ENCODE measurements around the gene ASTL.
"Not testable (repeated sequence)": the region's sequence is repeated elsewhere in the genome, so short reads cannot be mapped to it uniquely, and the experiment has no call there.

Gene ASTL

DNA sequence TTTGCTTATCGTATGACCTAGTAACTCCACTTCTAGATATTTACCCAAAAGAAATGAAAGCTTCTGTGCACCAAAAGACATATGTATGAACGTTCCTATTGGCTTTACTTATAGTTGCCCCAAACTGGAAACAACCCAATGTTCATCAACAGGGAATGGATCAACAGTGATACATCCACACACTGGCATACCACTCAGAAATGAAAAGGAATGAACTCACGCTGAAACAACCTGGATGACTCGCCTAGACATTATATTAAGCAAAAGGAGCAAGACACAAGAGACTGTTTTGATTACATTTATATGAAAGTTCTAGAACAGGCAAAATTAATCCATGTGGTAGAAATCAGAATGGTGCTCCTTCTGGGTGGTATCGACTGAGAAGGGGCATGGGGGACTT, 40.9 kb downstream of the ASTL start:
- no peak for DNase-seq

DNA sequence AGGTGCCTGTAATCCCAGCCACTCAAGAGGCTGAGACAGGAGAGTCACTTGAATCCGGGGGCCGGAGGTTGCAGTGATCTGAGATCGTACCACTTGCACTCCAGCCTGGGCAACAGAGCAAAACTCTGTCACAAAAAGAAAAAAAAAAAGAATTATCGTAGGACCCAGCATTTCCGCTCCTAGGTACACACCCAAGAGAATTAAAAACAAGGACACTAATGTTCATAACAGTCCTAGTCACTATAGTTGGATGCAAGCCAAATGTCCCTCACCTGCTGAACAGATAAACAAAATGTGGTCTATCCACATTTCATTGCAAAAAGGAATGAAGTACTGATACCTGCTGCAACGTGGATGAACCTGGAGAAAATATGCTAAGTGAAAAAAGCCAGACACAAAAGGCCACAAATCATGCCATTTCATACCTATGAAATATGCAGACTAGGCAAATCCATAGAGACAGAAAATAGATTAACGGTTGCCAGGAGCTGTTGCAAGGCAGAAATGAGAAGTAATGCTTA, 43.1 kb downstream of the ASTL start:
- no peak for DNase-seq

DNA sequence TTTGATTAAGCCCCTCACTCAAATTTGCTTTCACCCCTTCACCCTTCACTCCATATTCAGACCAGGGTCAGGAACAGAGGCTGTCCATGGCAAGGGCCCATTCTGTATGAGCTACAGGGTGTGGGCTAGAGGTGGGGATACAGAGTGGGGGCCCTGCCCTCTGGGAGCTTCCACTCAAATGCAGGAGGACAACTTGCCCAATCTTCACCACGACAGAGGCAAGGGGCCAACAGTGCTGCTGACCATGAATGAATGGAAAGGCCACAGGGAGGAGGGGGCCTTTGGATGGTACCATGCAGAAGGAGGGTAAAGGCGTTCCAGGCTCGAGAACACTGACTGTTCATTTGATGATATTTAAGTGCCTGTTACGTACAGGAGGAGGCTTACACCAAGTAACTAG, 44.8 kb downstream of the ASTL start:
- no peak for DNase-seq

DNA sequence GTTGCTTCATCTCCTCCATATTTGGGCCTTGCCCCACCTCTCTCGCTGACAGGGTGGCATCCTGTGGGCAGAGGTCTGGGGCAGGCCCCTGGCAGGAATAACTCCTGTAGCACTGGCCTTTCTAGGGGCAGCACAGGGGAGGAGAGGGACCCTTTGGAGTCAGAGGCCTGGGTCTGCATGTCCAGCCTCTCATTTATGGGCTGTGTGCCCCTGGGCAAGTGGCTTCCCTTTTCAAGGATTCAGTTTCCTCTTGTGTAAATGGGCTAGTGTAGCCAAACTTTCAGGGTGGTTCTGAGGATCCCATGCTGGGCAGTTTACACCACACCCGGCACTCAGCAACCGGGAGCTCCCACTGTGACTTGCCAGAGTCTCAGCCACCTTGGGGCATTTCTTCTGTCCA, 45.4 kb downstream of the ASTL start:
- DNase-seq: no peak

DNA sequence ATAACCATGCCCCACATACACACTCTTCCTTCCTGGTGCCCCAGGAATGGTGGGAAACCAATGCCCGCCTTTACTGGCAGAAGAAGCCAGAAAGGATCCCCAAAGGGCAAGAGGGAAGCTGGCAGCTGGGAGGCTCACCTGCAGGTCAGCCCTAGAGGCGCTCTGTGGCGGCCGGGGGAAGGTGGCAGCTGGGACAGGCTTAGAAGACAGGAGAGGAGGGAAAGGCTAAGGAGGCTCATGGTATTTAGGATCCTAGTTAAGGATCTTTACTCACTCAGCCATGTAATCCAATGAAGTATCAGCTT, 45.8 kb downstream of the ASTL start:
- peak; percentile 65 for DNase-seq

DNA sequence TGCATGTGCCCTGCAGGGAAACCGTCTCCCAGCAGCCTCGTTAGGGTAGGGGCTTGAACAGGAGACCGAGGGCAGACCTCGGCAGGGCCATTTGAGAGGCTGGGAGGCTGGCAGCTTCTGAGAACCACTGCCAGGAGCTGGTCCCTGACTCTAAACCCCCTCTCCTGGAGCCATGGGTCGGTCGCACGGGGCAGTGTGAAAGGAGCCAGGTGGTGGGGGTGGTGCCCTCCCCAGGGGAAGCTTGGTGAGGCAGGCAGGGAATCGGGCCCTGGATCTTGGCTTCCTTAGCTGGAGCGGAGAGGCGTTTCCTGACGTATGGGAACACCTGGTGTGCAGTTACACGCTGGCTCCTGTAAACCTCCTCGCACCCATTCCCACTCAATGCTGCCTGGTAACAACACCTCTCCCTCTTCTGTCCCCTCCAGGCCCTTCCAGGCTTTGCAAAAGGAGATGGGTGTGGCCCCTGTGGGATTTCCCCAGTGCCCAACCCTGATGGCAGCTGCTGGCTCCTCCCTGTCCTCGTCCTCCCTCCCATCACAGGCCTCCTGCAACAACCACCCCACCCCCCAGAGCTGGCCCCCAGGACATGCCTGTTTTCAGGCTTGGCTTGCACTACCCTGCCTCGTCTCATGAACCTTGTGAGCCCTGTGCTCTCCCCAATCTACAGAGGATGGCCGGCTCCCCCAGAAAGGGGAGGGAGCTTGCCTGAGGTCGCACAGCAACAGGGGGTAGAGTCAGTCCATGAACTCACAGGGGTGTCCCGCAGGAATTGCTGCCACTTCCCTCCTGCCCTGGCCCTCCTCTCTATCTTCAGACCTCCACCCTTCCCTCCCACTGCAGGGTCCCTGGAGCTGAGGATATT, 46.4 kb downstream of the ASTL start:
- DNase-seq: no peak

DNA sequence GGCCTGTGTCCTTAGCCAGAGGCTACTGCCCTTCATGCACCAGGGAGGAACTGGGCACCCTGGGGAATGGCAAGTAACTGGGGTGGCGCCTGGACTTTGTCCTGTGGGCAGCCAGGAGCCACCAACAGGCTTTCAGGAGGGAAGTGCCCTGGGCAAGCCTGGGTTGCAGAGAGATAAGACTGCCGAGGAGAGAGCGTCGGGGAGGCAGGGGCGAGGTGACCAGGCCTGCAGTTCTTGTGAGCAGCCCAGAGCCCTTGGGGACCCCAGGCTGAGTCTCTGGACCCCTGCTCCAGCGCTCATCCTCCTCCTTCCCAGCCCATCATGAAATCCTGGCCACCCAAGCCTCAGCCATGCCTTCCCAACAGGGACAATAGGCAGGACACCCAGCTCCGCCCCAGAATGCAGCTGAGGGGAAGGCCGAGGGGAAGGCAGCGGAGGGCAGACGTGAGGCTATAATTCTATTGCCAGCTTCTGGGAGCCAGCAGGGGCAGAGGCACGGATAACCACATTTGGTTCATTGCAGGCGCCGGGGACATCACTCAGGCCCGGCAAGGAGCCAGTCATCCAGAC, 47.1 kb downstream of the ASTL start:
- no peak for DNase-seq

DNA sequence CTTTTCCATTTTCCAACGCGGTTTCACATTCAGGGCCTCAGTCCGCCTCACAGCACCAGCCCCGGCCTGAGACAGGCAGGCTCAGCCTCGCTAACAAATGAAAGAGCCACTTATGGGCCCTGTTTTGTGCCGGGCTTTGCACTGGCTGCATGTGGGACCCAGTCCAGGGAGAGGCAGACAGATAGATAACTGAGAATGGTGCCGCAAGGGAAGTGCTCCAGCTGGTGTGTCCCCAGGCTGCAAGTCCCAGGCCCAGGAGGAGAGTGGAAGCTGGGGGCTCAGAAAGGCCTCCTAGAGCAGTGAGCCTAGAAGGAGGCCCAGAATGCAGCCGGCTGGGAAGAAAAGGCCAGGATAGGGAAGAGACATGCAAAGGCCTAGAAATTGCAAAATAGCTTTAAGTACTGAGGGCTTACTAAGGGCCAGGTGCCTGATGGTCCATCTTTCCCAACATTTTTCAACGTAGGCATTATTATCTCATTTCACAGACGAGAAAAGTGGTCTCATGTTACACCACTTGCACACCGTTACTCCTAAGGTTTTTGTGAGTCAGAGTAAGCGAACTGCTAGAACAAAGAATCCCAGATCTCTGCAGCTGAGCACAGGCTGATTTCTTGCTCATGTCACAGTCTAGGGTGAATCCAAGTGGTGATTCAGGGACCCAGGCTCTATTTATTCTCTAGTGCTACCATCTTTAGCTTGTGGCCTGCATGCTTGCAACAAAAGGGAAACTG, 47.9 kb downstream of the ASTL start:
- DNase-seq: no peak

DNA sequence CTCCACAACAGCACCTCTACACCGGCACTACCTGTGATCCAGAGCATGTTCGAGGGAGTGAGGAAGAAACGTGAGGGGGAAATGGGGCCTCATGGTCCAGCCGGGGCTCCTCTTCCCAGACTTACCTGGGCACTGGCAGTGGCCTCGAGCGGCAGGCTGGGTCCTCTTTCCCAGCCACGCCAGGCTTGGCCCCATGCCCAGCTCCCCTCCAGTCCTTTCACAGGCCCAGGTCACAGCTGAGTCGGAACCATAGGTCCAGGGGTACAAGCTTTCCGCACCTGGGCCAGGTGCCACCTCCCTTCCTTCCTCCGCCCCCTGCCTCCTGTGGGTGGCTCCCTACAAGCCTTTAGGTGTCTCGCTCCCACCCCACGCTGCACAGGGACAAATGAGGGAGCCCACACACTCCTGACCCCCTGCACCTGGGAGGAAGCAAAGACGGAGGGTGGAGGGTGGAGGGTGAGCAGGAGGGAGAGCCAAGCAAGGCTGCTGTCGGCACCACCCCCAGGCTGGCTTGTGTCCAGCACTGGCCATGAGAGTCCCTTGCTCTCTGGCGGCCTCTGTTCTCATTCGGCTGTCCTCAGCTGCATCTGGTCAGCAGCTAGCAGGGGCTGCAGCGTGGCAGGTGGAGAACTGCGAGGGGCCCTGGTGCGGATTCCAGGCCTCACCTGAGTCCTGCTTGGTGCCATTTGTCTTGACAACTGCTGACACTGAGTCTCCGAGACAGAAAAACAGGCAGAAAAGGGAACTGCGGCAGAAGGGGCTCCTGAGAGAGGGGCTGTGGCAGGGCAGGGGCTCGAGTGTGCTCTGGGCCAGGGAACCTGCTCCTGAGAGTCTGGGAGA, 48.7 kb downstream of the ASTL start:
- no peak for DNase-seq

DNA sequence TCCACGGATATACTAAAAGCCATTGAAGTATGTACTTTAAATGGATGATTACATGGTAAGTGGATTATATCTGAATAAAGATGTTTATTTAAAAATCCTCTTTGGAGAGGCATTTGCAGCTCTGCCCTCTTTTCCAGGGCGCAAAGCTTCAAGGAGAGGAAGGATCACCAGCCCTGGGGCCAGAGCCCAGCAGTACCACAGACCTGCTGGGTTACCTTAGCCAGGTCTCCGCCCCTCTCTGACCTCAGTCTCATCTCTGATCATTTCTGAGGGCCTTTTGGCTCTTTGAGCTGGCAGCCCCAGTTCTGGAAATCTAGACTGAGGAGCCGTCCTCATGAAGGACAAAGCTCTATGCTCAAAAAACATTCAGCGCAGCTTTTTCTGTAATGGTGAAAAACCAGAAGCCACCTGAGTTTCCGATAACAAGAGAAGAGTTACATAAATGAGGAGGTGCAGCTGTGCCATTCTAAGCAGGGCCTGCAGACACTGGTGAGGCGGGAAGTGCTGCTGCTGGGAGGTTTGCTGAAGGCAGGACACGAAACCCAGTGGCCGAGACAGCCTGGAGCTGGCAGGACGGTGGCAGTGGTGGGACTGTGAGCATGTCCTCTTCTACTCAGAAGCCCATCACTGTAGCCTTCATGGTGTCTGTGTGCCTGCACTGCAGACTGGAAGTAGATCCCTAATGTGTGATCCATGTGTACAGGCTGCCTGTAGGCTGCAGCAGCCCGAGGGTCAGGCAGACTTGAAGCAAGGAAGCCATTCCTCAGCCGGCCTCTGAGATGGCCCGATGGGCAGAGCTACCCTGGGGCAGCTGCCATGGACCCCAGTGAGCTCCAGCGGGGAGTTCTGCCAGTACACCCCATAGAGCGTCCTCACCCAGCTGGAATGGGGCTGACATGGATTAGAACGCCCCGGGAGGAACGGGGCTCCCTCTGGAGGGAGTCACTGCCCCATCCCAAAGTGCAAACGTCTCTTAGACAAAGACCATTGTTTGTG, 49.7 kb downstream of the ASTL start:
- no peak for DNase-seq

DNA sequence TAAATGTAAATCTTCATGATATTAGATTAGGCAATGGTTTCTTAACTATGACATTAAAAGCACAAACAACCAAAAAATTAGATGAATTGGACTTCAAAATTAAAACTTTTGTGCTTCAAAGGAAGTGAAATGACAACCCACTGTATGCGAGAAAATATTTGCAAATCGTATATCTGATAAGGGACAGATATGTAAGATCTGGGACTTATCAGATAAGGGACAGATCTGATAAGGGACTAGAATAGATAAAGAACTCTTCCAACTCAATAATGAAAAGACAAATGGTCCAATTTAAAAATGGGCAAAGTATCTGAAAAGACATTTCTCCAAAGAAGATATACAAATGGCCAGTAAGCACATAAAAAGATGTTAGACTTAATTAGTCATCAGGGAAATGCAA, 51.2 kb downstream of the ASTL start:
- DNase-seq: no peak

DNA sequence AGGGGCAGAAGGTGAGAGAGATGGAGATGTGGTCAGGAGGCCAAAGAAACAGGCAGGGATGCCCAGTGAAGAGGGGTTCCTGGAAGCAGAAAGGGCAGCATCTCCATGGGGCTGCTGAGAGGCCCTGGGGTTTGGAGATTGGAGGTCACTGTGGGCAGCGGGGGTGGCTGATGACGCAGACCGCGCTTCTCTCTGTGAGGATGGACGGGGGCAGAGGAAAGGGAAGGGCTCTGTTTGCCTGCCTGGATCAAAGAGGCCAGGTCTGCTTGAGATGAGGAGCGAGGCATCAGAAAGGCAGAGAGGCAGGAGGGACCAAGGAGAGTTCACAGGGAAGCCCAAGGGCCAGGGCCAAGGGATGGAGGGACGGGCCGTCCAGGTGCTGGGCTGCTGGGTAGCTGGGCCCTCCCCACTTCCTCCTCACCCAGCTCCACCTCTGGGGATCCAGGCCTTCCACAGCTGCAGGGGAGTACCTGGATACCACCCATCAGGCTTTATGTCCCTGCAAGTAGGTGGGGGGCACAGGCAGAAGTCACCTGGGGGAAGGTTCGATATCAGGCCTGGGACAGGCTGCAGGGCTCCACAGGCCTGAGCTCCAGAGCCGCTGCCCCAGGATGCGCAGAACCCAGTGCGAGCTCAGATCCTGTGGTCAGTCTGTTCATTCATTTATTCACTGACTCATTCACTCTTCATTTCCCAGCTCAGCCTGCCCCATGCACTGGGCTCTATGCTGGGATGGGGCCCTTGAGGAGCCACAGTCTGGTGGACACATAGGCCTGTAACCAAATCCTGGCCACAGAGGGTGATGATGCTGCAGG, 52.6 kb downstream of the ASTL start:
- no peak for DNase-seq

DNA sequence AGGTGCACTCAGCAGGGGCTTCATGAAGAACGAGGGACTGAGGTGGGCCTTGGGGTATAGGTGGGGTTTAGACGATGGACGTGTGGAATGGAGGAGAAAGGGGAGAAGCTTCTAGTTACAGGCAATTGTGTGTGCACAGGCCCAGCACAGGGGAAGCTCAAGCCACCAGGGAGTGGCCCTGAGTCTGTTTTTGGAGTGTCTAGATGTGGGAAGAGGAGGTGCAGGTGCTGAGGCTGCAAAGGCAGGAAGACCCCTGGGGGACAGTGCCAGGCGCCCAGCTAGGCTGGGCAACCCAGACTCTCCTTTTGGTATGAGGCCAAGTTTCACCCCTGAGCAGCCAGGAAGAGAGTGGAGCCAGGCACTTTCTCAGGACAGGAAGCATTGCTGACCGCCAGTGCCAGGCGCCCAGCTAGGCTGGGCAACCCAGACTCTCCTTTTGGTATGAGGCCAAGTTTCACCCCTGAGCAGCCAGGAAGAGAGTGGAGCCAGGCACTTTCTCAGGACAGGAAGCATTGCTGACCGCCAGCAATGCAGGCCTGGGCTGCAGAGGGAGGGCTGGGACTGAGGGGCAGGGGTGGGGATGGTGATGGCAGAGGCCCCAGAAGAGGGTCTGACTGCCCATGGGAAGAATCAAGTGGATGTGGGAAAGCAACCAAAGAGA, 53.3 kb downstream of the ASTL start:
- DNase-seq: not testable (repeated sequence)

DNA sequence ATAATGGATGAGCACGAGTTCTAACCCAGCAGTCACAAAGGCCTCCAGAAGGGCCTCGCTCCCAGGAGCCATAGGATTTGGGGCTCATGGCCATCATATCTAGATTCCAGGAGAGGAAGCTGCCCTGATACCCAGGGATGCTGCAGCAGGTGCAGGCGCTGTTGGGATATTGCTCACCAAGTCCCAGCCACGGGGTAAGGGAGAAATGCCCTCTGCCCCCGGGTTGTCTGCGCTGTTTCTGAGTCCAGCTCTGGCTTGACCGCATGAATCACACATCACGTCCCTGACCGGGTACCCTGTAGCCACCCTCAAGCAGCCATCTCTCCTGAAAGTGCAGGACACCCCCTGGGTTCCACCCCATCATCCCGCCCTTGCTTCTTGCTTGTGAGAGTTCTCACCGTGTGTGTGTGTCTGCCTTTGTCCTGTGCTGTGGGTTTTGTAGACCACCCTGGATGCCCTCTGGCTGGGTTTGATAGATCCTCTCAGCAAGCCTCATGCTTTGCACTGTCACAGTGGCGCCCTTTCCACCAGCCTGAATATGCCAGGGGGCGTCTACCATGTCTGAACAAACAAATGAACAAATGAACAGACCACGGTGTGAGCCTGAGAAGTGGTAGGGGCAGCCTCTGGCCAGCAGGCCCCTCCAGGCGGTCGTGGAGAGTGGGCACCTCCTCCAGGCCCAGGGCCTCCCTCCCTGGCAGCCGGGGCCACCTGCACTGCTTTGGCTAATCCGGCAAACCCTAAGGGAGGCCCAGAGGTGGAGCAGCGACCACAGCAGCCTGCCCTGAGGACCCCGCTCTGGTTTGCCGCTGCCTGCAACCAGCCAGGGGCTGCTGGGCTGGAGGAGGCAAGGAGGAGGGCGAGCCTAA, 54.1 kb downstream of the ASTL start:
- DNase-seq: no peak

DNA sequence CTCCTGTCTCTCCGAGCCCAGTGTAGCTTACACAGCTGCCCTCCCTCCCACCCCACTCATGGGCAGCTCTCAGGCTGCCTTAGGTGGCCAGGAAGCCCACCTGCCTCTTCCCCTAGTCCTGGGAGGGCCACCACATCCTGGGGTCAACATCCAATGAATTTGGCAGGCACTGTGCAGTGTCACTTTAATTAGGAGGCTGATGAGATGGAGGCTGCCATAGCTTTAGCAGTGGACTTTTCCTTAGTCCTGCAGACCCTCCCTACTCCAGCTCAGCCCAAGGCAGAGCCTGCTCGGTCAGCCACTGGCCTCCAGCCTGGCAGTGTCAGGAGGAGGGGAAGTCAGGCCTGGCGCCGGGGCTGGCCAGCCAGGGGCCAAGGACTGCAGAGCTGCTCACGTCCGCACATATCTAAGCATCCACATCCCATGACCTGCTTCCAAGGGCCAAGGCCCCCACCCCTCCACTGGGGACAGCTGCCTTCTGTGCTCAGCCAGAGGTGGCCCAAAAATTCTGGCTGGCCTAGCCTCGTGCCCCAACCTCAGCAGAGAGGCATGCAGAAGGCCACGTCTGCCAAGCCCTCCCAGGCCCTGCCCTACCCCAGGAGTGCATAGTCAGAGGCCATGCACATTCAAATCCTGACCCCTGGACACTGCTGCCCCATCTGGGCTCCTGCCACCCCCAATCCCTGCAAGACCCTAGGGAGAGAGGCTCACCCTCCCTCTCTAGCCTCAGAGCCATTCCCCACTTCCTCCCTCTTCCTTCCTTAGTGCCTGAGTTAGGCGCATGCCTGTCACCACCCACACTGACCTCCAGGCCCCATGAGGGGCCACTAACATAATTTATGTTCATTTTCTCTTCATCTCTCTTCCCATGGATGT, 55.0 kb downstream of the ASTL start:
- DNase-seq: no peak

DNA sequence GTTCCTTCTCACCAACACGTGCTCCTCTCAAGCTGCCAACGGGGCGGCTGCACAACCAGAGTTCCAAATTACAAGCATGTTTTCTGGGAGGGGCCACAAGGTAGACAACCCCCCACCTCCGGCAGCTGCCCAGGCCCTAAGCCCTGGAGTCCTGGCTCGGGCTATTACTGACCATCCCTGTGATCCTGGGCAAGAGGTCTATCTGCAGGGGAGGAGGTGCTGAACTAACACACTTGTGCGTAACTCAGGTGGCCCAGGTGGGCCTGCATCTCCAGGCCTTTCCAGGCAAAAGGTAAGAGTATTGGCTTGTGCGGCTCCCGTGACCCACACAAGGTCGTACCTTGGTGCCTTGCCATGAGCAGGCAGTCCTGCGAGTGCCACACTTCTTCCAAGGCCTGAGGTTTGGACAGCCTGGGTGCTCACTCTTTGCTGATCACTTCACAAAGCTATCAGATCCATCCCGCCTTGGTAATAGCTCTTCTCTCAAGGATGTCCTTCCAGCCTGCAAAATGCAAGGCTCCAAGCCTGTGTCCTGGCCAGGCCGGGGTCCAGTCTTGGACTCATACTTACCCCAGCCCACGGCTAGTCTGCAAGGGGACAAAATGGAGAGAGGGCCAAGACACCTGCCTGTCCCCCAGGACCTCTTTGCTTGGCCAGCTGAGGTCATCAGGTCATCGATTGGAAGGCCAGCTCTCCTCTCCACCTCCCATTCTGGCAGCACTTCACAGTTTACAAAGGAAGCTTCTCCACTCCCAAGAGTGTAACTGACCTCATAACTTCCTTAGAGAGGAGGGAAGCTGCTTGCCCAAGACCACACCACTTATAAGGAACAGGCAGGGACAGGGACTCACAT, 55.9 kb downstream of the ASTL start:
- no peak for DNase-seq

DNA sequence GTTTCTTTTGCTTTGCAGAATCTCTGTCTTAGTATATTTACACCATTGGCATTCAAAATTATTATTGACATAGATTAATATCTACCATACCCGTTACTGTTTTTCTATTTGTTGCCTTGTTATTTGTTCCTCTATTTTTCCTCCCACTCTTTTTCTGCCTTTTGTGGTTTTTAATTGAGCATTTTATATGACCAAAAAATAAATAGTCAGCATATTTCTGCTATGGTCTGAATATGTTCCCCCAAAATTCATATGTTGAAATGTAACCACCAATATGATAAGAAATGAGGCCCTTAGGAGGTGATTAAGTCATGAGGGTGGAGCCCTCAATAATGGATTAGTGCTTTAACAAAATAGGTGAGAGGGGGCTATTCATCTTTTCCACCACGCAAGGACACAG, 57.3 kb downstream of the ASTL start:
- no peak for DNase-seq
